ENCODE measurements around the gene NACC2.
"Not testable (repeated sequence)": the region's sequence is repeated elsewhere in the genome, so short reads cannot be mapped to it uniquely, and the experiment has no call there.

The NACC2 gene

DNA sequence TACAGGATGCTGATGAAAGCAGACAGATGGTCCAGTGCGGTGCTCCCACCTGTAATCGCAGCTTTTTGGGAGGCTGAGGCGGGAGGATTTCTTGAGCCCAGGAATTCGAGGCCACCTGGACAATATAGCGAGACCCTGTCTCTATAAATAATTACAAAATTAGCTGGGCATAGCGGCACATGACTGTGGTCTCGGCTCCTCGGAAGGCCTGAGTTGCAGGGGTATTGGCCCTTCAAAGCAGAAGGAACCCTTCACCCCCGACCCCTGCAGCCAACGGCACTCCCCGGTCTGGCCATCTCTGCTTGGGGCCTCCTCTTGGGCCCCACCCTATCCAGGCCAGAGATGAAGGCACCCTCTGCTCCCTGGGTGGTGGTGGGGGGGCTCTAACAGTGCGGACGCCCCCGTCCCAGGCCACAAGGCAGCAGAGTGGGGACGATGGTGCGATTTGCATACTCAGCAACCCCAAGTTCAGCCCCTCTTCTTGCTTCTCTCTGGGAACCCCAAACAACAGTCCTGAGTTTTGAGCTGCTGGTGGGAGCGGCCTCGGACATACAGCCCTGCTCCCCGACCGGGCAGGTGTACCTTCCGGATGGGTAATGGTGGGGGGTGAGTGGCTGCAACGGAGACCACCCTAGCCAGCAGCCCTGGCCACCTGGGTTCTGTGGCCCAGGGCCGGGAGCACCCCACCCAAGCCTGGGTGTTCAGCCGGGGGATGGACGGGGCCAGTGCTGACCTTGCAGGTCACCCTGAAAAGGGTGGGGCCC lies 50.7 kb downstream of the NACC2 start:
- DNase-seq (ENCODE audit: extremely low read depth, low read depth) = no peak
- TF ChIP-seq CTCF (IDR thresholded peaks at IDR 0.05; ENCODE audit: low read depth, low read length) = no peak

- DNase-seq (ENCODE audit: extremely low read depth, low read depth) = no peak
- no peak for TF ChIP-seq CTCF (IDR thresholded peaks at IDR 0.05; ENCODE audit: low read depth, low read length)
Measured at GRCh38 chr9:136043441-136043991, 51.6 kb downstream of the NACC2 start.

GRCh38 chr9:136042541-136042940 lies 52.5 kb downstream of the NACC2 start:
- no peak for TF ChIP-seq CTCF (IDR thresholded peaks at IDR 0.05; ENCODE audit: low read depth, low read length)
- DNase-seq (ENCODE audit: extremely low read depth, low read depth) = no peak

DNA sequence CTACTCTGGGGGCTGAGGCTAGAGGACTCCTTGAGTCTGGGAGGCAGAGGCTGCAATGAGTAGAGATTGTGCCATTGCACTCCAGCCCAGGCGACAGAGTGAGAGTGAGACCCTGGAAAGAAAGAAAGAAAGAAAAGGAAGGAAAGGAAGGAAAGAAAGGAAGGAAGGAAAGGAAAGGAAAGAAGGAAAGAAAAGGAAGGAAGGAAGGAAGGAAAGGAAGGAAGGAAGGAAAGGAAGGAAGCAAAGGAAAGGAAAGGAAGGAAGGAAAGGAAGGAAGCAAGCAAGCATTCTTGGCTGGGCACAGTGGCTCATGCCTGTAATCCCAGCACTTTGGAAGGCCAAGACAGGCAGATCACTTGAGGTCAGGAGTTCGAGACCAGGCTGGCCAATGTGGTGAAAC lies 54.2 kb downstream of the NACC2 start:
- DNase-seq (ENCODE audit: extremely low read depth, low read depth) = not testable (repeated sequence)

GRCh38 chr9:136039488-136039887 lies 55.6 kb downstream of the NACC2 start:
- no peak for DNase-seq (ENCODE audit: extremely low read depth, low read depth)
- no peak for TF ChIP-seq CTCF (IDR thresholded peaks at IDR 0.05; ENCODE audit: low read depth, low read length)

DNA sequence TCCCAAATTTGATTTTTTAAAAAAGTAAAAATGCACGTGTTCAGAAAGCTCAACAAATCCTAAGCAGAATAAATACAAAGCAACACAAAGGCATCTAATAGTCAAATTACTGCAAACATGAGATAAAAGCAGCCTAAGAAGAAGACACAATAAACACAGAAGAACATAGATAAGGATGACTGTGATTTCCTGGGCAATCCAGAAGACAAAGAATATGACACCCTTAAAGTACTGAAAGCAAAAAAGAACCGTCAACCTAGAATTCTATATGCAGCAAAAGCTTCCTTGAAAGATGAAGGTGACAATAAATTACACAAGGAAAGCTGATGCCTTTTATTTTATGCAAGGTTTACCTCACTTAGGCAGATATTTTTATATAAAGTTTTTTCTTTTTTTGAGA lies 58.2 kb downstream of the NACC2 start:
- TF ChIP-seq CTCF (IDR thresholded peaks at IDR 0.05; ENCODE audit: low read depth, low read length) = no peak

GRCh38 chr9:136036050-136036449 lies 59.0 kb downstream of the NACC2 start:
- no peak for TF ChIP-seq CTCF (IDR thresholded peaks at IDR 0.05; ENCODE audit: low read depth, low read length)
- no peak for DNase-seq (ENCODE audit: extremely low read depth, low read depth)

More for the DNA sequence above, 58.2 kb downstream of the NACC2 start:
- no peak for DNase-seq (ENCODE audit: extremely low read depth, low read depth)
